GM19324 (cell line): ENCODE measurements around the gene CRIP2.
A peak's percentile ranks its signal among the peaks of the same experiment; 100 is the strongest.

Source experiments
- ATAC-seq: cut with Tn5 transposase; IDR thresholded peaks from one replicate; pipeline ENCODE4 v1.9.1; 2021; ENCODE audit warnings: mild to moderate bottlenecking, moderate library complexity; ENCODE audit not compliant: unreplicated experiment, low FRiP score

The CRIP2 gene

GRCh38 chr14:105475269-105476096 lies 862 bp downstream of the CRIP2 start:
- no peak for ATAC-seq

DNA sequence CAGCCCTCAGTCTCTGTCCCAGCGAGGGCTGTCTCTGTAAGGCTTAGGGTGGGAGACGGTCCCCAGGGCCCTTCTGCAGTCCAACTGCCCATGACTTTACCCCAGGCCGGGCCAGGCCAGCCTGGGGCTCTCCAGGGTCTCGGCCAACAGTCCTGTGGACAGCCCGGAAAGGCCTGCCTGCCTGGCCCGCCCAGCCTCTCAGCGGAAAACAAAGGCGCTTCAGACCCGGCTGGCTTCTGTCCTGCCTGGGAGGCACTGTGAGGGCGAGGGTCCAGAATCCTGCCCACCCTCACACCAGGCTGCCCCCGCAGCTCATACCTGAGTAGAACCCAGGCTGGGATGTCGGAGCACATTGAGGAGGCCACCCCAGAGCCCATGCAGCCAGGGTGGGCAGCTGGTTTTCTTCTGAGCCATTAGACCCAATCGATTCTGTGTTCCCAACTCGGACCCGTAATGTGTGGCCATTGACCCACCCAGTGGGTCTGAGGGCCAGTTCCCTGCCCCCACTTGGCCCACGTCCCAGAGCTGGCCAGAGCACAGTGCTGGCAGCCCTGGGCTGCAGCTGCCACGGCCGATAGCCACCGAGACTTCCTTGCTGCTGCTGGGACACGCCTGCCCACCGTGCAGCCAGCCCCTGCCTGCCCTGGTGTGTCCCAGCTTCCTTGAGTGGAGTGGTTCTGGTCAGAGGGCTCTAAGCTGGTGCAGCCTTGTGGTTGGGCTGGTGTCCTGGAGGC lies 1.6 kb downstream of the CRIP2 start:
- ATAC-seq = no peak

- no peak for ATAC-seq
These were observed 2.4 kb downstream of the CRIP2 start for GRCh38 chr14:105476831-105477659.

DNA sequence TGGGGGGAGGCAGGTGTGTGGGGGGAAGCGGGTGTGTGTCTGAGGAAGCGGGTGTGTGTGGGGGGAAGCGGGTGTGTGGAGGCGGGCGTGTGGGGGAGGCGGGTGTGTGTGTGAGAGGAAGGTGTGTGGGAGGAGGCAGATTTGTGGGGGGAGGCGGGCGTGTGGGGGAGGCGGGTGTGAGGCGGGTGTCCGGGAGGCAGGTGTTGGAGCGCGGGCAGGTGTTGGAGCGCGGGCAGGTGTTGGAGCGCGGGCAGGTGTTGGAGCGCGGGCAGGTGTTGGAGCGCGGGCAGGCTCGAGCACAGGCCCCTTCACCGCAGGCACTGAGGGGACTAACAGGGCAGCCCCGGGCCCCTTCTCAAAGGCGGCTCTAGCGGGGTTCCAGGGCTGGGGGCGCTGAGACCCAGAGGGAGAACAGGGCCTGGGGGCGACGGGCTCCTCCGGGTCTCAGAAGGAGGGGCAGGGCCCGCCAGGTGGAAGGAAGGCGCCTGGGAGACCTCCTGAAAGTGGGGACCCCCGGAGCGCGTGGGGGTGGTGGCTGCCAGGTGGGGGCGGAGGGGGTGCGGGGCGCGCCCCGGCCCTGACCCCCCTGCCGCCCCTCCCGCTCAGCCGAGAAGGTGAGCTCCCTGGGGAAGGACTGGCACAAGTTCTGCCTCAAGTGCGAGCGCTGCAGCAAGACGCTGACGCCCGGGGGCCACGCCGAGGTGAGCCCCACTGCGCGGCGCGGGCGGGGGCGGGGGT lies 3.2 kb downstream of the CRIP2 start:
- ATAC-seq = no peak

DNA sequence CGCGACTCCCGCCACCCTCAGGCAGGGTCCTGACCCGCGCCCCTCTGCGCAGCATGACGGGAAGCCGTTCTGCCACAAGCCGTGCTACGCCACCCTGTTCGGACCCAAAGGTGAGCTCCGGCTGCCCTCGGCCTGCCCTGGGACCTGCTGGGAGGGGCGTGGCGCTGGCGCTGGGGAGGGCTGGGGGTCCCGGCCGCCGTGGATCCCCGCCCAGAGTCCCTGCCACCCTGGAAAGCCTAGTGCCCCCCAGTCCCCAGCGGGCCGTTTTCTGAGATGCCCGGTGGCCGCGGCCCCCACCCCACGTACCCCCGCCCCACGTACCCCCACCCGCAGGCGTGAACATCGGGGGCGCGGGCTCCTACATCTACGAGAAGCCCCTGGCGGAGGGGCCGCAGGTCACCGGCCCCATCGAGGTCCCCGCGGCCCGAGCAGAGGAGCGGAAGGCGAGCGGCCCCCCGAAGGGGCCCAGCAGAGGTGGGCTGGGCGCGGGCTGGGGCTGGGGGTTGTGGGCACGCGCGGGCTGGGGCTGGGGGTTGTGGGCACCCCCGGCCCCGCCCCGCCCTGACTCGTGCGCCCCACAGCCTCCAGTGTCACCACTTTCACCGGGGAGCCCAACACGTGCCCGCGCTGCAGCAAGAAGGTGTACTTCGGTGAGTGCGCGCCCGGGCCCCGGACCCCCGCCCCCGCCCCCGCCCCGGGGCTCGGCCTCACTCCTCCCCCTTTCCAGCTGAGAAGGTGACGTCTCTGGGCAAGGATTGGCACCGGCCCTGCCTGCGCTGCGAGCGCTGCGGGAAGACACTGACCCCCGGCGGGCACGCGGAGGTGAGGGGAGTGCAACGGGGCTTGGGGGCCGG lies 4.0 kb downstream of the CRIP2 start:
- no peak for ATAC-seq

DNA sequence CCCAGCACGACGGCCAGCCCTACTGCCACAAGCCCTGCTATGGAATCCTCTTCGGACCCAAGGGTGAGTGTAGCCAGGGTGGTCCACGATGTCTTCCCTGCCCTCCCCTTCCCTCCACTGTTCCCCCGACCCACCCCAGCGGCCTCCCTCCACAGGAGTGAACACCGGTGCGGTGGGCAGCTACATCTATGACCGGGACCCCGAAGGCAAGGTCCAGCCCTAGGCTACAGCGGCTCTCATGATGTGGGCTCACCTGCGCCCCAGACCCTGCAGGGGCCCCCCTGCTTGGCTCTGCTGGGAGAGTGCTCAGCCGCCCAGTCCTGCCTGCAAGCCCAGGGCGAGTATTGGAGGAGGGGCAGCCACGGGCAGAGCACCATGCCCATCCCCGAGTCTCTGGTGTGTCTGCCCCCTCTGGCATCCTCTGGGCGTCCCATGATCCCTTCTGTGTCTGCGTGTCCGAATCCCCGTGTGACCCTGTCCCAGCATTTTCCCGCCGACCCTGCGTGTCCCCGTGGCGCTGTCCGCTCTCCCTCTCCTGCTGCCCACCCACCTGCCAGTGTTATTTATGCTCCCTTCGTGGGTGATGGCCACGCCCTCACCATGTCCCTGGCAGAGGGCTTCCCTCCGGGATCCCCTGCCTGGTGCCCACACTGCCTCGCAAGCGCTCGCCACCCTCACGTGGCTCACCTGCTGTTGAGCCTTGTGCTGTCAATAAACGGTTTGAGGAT lies 5.0 kb downstream of the CRIP2 start:
- no peak for ATAC-seq

GRCh38 chr14:105480199-105480746 lies 5.7 kb downstream of the CRIP2 start:
- ATAC-seq = no peak

- peak; percentile 52 for ATAC-seq
These were observed 6.5 kb downstream of the CRIP2 start for GRCh38 chr14:105480807-105481801.

GRCh38 chr14:105481886-105482457 lies 7.4 kb downstream of the CRIP2 start:
- peak; percentile 45 for ATAC-seq

- ATAC-seq = no peak
These were observed 8.0 kb downstream of the CRIP2 start for GRCh38 chr14:105482486-105483110.

- ATAC-seq = no peak
These were observed 8.9 kb downstream of the CRIP2 start for GRCh38 chr14:105483300-105484068.

DNA sequence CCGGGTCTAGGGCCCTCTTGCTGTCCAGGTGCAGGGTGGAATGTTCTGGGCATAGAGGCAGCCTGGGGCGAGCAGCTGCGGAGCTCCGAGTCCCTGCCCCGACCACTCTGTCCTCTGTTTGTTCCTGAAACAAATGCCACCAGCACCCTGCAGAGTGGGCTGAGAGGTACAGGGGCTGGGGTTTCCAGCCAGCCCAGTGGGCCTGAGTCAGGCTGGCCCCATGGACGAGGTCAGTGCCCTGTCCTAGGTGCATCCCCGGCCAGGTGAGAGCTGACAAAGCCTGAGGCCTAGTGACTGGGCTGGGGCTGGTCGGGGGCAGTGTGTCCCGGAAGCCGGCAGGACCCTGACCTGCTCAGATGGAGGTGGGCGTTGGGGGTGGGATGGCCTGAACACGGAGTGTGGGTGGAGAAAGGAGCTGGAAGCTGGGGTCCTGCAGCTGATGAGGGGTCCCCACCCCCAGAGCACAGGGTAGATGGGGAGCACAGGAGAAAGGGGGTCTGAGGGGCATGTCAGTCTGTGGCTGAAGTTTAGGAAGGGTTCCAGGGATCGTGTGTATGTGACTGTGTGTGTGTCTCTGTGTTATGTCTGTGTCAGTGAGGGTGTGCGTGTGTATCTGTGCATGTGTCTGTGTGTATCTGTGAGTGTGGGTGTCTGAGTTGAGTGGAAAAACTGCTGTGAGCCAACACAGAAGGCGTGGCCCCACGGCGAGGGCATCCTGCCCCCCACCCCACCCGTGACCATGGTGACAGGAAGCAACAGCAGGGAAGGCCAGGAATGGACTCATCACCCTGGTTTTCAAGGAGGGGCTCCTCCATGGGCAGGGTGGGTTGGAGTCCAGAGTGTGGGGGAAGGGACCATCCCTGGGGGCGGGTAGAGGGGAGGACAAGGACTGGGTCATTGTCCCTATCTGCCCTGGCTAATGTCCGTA lies 9.7 kb downstream of the CRIP2 start:
- ATAC-seq = no peak

DNA sequence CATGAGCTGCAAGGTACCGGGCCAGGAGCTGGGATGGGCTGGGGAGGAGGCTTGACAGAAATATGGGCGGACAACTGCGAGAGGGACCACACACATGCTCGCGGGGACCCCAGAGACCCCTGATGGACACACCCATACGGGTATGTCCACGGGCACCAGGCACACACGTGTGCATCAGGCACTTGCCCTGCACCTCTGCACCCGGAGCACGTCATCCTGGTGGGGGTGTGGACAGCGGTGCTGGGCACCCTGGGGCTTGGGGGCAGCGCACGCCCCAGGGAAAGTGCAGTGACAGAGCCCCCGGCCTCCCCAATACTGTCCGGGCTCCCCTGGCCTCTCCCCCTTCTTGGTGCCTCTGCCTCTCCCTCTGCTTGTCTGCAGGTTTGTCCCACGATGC lies 10.4 kb downstream of the CRIP2 start:
- ATAC-seq = no peak

- ATAC-seq = no peak
These were observed 11.1 kb downstream of the CRIP2 start for GRCh38 chr14:105485739-105486162.
